ENCODE results near the gene BRMS1. TPM values are rescaled to one million over a fixed set of nuclear protein-coding genes. Genes with fewer than 3 reads are reported as not detected.
"Not testable (repeated sequence)": the region's sequence is repeated elsewhere in the genome, so short reads cannot be mapped to it uniquely, and the experiment has no call there.

BRMS1 gene, protein sequence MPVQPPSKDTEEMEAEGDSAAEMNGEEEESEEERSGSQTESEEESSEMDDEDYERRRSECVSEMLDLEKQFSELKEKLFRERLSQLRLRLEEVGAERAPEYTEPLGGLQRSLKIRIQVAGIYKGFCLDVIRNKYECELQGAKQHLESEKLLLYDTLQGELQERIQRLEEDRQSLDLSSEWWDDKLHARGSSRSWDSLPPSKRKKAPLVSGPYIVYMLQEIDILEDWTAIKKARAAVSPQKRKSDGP
- 10 to 100 TPM; 12.7 to 19.8 (median 15.0) TPM for total RNA-seq
- polyA plus RNA-seq, result 26.0 TPM
- long read RNA-seq, donor 1, transcript BRMS1-201 (10 exons, 1,445 nt), result major isoform, 23 of 26 reads
- long read RNA-seq, donor 1, partial matches to known transcripts, result 0 of 26 reads
- long read RNA-seq, donor 1, other reads (novel, unspliced or antisense), result 1 of 26 reads
- long read RNA-seq, donor 2, transcript BRMS1-201 (10 exons, 1,445 nt), result major isoform, 16 of 18 reads
- long read RNA-seq, donor 2, partial matches to known transcripts, result 1 of 18 reads
- long read RNA-seq, donor 2, other reads (novel, unspliced or antisense), result 1 of 18 reads
- long read RNA-seq, donor 3, transcript BRMS1-201 (10 exons, 1,445 nt), result major isoform, 69 of 87 reads
- long read RNA-seq, donor 3, transcript BRMS1-202 (10 exons, 1,363 nt), result minor isoform, 6 of 87 reads
- long read RNA-seq, donor 3, partial matches to known transcripts, result 2 of 87 reads
- long read RNA-seq, donor 3, other reads (novel, unspliced or antisense), result 9 of 87 reads
- long read RNA-seq, donor 4, transcript BRMS1-201 (10 exons, 1,445 nt), result major isoform, 10 of 12 reads
- long read RNA-seq, donor 4, partial matches to known transcripts, result 1 of 12 reads
- long read RNA-seq, donor 4, other reads (novel, unspliced or antisense), result 1 of 12 reads

DNA sequence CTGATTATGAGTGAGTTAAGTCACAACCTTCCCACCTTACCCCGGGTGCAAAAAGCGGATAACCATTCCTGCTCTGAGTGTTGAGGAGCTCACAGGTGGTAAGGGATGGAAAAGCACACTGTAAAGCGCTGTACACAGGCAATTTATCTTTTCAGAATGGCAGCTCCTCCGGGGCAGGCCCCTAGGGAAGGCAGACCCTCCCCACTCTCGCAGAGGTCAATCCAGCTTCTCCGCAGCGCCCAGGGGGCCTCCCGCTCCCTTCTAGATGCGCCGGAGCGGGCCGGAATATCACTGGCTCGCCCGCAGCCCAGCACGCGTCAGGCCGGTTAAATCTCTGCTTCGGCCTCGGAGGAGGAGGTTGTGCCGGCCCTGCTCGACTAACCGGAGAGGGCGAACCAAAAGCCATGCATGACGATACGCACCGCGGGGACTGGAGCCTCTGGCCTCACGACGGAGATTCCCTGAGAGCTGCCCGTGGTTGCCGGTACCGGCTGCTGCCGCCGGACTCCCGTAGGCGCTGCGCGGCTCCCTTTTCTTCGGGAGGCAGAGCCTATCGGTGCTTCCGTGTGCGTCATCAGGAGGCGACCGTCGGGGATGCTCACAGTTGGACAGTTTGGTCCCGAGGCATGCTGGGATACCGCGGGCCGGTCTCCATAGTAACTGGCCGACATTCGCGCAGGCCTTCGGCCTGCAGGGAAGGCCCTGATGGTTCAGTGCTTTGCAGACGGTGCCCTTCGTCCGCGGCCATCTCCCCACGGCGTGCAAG is at the start of gene BRMS1:
Gene BRMS1 (minus strand): TSS at position 555 of the 766 bp plus-strand sequence. CDS start 2,870 bp downstream, outside the sequence.
- ATAC-seq, result peak; percentile 91
- H3K27ac ChIP-seq (ENCODE audit: low read length), result peak within 1 kb of the TSS; percentile 81
- peak; percentile 99 to 100 (median 99) for DNase-seq
- peaks cover 9% of the 10 kb centered on the region for H3K4me1 ChIP-seq (ENCODE audit: control insufficient read depth, insufficient read depth, low read length)
- H3K4me3 ChIP-seq (ENCODE audit: low read length), result peak within 1 kb of the TSS; percentile 81
- H3K9me3 ChIP-seq (ENCODE audit: control insufficient read depth, low read length), result no peaks in the 10 kb centered on the region
- under 1% methylated on average over 59 of the region's 59 CpGs for WGBS
- intact Hi-C loops (cut with DNase I), result no loop called here
- H3K27me3 ChIP-seq (ENCODE audit: control insufficient read depth, insufficient read depth), result no peaks in the 10 kb centered on the region

DNA sequence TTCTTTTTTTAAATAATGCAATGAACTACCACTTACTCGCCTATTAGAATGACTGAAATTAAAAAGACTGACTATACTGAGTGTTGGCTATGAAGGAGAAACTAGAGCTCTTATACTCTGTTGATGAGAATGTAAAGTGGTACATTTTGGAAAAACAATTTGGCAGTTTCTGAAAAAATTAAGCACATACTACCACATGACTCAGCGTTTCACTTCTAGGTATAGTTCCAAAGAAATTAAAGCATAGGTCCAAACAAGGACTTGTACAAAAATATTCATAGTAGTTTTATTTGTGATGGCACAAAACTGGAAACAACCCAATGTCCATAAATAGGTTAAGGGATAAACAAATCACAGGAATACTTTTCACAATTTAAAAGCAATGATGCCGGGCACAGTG is 49.0 kb upstream of the BRMS1 start:
- DNase-seq, result no peak
- no peaks in the 10 kb centered on the region for H3K9me3 ChIP-seq (ENCODE audit: control insufficient read depth, low read length)
- no peak overlapping the region for H3K27ac ChIP-seq (ENCODE audit: low read length)
- no peaks in the 10 kb centered on the region for H3K27me3 ChIP-seq (ENCODE audit: control insufficient read depth, insufficient read depth)
- intact Hi-C loops (cut with DNase I), result no loop called here
- no peaks in the 10 kb centered on the region for H3K4me1 ChIP-seq (ENCODE audit: control insufficient read depth, insufficient read depth, low read length)
- ATAC-seq, result no peak
- 76% methylated on average over 3 of the region's 3 CpGs for WGBS
- H3K4me3 ChIP-seq (ENCODE audit: low read length), result no peak overlapping the region

DNA sequence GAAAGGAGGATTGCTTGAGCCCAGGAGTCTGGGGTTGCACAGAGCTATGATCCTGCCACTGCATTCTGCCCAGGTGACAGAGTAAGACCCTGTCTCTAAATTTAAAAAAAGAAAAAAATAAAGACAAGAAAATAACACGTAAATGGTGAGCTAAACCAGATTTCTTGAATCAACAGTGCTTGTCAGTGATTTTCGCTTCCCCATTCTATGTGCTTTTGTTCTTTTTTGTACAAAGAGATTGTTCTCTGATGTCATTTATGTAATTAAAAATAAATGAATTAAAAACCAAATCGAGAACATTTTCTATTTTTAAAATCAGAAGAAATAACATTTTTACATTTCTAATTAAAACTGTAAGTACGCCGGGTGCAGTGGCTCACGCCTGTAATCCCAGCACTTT is 46.4 kb upstream of the BRMS1 start:
- Histone ChIP-seq H3K27me3 (ENCODE audit: control insufficient read depth, insufficient read depth) (no peaks in the 10 kb centered on the region), H3K27ac (ENCODE audit: low read length) (no peak overlapping the region), H3K9me3 (ENCODE audit: control insufficient read depth, low read length) (no peaks in the 10 kb centered on the region), H3K4me3 (ENCODE audit: low read length) (no peak overlapping the region), H3K4me1 (ENCODE audit: control insufficient read depth, insufficient read depth, low read length) (no peaks in the 10 kb centered on the region)
- DNase-seq, result no peak
- 80% methylated on average over 6 of the region's 6 CpGs for WGBS
- ATAC-seq, result no peak
- intact Hi-C loops (cut with DNase I), result no loop called here

GRCh38 chr11:66388780-66389386 is 44.0 kb upstream of the BRMS1 start:
- intact Hi-C loops (cut with DNase I), result loop anchor here in 3 of 4 donors (5.0 to 10.0 kb wide), 2 partner anchors 74 to 77 kb away; partner anchors contain the start of gene CD248 (in 1 of the 3)
- H3K27me3 ChIP-seq (ENCODE audit: control insufficient read depth, insufficient read depth), result no peaks in the 10 kb centered on the region
- DNase-seq (peak; percentile 63 to 83 (median 68)), ATAC-seq (peak; percentile 56 to 62)
- no peaks in the 10 kb centered on the region for H3K9me3 ChIP-seq (ENCODE audit: control insufficient read depth, low read length)
- WGBS, result 29% methylated on average over 8 of the region's 8 CpGs
- H3K4me1 ChIP-seq (ENCODE audit: control insufficient read depth, insufficient read depth, low read length), result no peaks in the 10 kb centered on the region
- H3K4me3 ChIP-seq (ENCODE audit: low read length), result no peak overlapping the region
- no peak overlapping the region for H3K27ac ChIP-seq (ENCODE audit: low read length)

- H3K4me1 ChIP-seq (ENCODE audit: control insufficient read depth, insufficient read depth, low read length), result no peaks in the 10 kb centered on the region
- WGBS, result 7% methylated on average over 20 of the region's 20 CpGs
- no peak overlapping the region for H3K4me3 ChIP-seq (ENCODE audit: low read length)
- no peaks in the 10 kb centered on the region for H3K27me3 ChIP-seq (ENCODE audit: control insufficient read depth, insufficient read depth)
- H3K9me3 ChIP-seq (ENCODE audit: control insufficient read depth, low read length), result no peaks in the 10 kb centered on the region
- intact Hi-C loops (cut with DNase I), result loop anchor here in 3 of 4 donors (5.0 to 10.0 kb wide), 2 partner anchors 72 to 74 kb away; partner anchors contain the start of gene CD248 (in 1 of the 3)
- H3K27ac ChIP-seq (ENCODE audit: low read length), result no peak overlapping the region
- ATAC-seq, result peak; percentile 68 to 72
- DNase-seq, result peak; percentile 86 to 94 (median 91)
These were observed 41.5 kb upstream of the BRMS1 start for GRCh38 chr11:66386171-66387069.

DNA sequence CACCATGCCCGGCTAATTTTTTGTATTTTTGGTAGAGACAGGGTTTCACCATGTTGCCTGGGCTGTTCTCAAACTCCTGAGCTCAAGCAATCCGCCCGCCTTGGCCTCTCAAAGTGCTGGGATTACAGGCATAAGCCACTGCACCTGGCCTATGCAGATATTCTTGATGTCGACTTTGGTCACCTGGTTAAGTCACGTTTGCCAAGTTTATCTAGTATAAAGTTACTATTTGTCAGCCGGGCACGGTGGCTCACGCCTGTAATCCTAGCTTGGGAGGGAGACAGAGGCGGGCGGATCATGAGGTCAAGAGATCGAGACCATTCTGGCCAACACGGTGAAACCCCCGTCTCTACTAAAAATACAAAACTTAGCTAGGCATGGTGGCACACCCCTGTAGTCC is 39.4 kb upstream of the BRMS1 start:
- H3K4me1 ChIP-seq (ENCODE audit: control insufficient read depth, insufficient read depth, low read length); DNase-seq; ATAC-seq; H3K27me3 ChIP-seq (ENCODE audit: control insufficient read depth, insufficient read depth); H3K4me3 ChIP-seq (ENCODE audit: low read length); H3K9me3 ChIP-seq (ENCODE audit: control insufficient read depth, low read length); H3K27ac ChIP-seq (ENCODE audit: low read length): not testable (repeated sequence)
- intact Hi-C loops (cut with DNase I), result loop anchor here in 1 of 4 donors (10.0 kb wide), 1 partner anchor 70 kb away; the partner anchor contains the start of gene CD248
- 87% methylated on average over 13 of the region's 13 CpGs for WGBS

GRCh38 chr11:66380264-66380663 is 35.4 kb upstream of the BRMS1 start:
- not testable (repeated sequence) for H3K4me1 ChIP-seq (ENCODE audit: control insufficient read depth, insufficient read depth, low read length); H3K9me3 ChIP-seq (ENCODE audit: control insufficient read depth, low read length); H3K4me3 ChIP-seq (ENCODE audit: low read length); DNase-seq; ATAC-seq; H3K27ac ChIP-seq (ENCODE audit: low read length); H3K27me3 ChIP-seq (ENCODE audit: control insufficient read depth, insufficient read depth)
- WGBS, result 24% methylated on average over 7 of the region's 7 CpGs
- intact Hi-C loops (cut with DNase I), result loop anchor here in 1 of 4 donors (10.0 kb wide), 1 partner anchor 65 kb away; the partner anchor contains the start of gene CD248

GRCh38 chr11:66373690-66374287 is 28.9 kb upstream of the BRMS1 start:
- intact Hi-C loops (cut with DNase I); H3K27me3 ChIP-seq (ENCODE audit: control insufficient read depth, insufficient read depth); DNase-seq; ATAC-seq; H3K9me3 ChIP-seq (ENCODE audit: control insufficient read depth, low read length); H3K4me1 ChIP-seq (ENCODE audit: control insufficient read depth, insufficient read depth, low read length); H3K4me3 ChIP-seq (ENCODE audit: low read length): not testable (repeated sequence)
- peak overlapping the region; percentile 50 for H3K27ac ChIP-seq (ENCODE audit: low read length)
- 57% methylated on average over 9 of the region's 9 CpGs for WGBS

GRCh38 chr11:66373265-66373664 is 28.4 kb upstream of the BRMS1 start:
- Histone ChIP-seq H3K4me3 (ENCODE audit: low read length) (no peak overlapping the region), H3K27me3 (ENCODE audit: control insufficient read depth, insufficient read depth) (no peaks in the 10 kb centered on the region), H3K4me1 (ENCODE audit: control insufficient read depth, insufficient read depth, low read length) (peaks cover 6% of the 10 kb centered on the region), H3K9me3 (ENCODE audit: control insufficient read depth, low read length) (no peaks in the 10 kb centered on the region), H3K27ac (ENCODE audit: low read length) (peak overlapping the region; percentile 80)
- intact Hi-C loops (cut with DNase I), result no loop called here
- WGBS, result 51% methylated on average over 5 of the region's 5 CpGs
- peak in 2 of 3 donors; percentile 39 to 70 for DNase-seq
- ATAC-seq, result peak; percentile 54 to 67
